GM18519 (cell line): ENCODE measurements around the gene MPG.

ENCODE experiments used
- ATAC-seq: cut with Tn5 transposase; IDR thresholded peaks from one replicate; pipeline ENCODE4 v1.9.1; 2021; ENCODE audit warnings: mild to moderate bottlenecking, moderate library complexity; ENCODE audit not compliant: unreplicated experiment, low FRiP score

The MPG gene

DNA sequence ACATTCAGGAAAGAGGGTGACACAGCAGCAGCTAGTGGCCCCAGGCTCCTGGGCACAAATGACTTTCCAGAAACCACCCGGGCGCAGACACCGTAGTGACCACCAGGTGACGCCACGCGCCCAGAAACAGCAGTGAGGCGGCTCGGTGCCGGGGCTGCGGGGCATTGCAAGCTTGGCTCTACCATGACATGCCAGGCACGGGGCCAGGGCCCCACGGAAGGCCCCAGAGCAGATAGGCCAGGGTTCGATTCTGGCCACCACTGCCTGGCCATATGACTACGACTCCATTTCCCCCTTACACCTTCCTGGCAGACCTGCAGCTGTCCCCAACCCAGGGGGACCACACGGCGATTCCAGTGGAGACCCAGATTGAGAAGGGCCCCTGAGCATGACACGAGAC is 12.3 kb upstream of the MPG start:
- no peak for ATAC-seq

DNA sequence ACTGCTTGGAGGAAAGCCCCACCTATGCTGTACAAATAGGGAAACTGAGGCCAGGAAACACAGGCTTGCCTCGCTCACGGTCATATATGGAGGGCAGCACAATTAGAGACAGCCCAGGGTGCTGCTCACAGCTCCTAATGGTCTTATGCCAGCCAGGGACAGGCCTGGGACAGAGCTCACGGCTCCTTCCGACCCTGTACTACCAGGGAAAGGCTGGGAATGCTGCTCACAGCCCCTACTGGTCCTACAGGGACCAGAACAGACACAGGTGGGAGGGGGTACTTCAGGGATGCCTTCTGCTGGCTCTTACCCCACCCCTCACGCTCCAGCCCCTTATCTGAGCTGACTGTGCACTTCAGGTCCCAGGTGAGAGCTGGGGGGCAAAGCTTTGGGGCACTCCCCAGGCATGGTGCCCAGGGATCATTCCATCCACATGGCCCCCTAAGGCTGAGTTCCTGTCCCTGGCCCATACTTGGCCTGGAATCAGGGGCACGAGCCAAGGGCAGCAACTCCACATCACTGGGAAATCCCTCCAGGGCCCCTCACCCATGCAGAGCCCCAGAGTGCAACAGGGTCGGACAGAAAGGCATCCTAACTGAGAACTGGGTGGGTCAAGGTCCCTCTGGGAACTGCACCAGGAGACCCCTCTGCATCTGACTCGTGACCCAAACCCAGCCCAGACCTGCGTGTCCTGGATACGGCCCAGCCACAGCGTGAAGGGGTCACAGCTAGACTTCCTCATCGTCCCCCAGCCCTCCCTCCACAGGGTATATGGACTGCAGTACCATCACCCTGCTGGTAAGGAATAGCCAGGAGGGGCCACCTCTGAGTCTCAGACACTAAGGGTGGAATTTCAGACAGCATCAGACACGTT is 11.5 kb upstream of the MPG start:
- no peak for ATAC-seq

DNA sequence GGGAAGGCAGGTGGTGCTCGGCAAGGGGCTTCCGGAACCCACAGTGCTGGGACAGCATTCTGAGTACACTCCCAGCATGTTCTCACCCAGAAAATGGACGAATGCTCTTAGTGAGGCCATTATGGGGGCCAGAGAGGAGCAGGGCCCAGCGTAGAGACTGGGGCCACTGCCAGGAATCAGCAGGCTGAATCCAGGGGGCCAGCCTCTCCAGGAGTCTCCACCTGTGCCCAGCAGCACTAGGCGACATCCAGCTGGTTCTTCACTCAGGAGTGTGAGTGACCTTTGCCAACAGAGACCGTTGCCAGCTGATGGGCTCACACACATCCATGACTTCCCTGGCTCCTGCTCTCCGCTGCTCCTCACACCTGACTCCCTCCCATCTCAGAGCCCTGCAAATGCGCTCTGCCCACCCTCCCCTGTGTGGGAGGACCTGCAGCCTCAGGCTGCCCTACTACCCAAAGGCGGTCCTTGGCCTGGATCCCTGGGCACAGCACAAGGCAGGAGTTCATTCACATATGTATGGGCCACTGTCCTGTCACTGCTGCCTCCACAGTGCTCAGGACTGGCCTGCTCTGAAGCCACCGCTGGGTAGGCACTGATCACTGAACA is 10.7 kb upstream of the MPG start:
- ATAC-seq, result no peak

DNA sequence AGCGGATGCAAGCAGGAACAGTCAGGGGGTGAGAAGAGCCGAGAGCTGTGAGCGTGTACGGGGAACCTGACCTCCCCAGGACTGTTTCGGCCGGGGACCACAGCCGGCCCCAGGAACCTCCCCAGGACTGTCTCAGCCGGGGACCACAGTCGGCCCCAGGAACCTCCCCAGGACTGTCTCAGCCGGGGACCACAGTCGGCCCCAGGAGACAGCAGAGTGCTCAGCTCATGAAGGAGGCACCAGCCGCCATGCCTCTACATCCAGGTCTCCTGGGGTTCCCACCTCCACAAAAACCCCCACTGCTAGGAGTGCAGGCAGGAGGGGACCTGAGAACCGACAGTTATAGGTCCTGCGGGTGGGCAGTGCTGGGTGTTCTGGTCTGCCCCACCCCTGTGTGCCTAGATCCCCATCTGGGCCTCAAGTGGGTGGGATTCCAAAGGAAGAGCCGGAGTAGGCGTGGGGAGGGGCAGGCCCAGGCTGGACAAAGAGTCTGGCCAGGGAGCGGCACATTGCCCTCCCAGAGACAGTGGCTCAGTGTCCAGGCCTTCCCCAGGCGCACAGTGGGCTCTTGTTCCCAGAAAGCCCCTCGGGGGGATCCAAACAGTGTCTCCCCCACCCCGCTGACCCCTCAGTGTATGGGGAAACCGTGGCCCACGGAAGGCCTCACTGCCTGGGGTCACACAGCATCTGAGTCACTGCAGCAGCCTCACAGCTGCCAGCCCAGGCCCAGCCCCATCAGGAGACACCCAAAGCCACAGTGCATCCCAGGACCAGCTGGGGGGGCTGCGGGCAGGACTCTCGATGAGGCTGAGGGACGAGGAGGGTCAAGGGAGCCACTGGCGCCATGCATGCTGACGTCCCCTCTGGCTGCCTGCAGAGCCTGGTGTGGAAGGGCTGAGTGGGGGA is 9.9 kb upstream of the MPG start:
- ATAC-seq, result no peak

DNA sequence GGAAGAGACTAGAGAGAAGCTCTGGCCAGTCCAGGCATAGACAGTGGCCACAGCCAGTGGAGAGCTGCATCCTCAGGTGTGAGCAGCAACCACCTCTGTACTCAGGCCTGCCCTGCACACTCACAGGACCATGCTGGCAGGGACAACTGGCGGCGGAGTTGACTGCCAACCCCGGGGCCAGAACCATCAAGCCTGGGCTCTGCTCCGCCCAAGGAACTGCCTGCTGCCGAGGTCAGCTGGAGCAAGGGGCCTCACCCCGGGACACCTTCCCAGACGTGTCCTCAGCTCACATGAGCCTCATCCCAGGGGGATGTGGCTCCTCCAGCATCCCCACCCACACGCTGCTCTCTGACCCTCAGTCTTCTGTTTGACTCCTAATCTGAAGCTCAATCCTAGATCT is 8.8 kb upstream of the MPG start:
- ATAC-seq, result no peak

DNA sequence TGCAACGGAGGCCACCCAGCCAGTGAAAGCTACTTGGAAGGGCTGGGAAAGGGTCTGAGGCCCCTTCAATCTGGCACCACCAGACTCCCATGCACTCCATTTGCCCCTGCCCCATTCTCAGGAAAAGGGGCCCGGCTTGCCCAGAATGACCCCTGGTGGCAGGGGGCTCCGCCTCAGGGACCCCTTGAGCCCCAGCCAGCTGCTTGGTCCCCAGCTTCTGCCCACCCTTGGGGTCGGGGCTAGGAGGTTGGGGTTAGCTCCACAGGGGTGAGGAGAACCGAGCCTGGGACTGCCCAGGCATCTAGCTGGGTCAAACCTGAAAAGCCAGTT is 6.8 kb upstream of the MPG start:
- ATAC-seq, result no peak

DNA sequence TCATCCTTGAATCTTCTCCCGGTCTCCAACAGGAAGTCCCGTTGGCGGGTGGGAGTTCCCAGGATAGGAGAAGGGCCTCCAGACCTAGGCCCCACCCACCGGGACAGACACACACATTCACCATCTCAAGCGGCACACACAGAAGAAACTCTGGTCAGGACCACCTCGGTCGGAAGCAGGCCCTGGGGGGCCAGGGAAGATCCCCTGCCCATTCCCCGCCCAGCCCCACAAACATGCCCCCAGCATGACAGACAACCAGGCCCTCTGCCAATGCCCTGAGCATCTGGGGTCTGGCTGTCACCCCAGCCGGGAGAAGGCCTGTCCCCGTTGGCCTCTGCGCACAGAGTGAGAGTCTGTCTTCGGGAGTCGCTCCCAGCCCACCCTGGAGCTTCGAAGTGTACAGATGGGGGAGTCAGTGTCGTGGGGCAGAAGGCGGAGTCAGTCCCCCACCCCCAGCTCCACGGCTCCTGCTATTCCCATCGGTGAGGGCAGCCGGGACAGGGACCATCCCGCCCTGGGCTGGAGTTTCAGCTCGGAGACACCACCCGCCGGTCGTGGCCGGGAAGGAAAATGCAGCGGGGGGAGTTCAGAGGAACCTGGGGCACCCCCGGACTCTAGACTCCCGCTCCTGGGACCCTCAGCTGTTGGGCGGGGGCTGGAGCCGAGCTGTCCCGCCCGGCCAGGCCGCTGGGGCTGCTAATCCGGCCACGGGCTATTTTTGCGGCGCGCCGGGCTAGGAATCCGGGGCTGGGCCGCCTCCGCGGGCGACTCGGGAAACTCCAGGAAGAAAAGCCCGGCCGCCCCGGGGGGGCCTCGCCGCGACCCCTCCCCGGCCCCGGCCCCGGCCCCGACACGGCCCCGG is 6.3 kb upstream of the MPG start:
- no peak for ATAC-seq

DNA sequence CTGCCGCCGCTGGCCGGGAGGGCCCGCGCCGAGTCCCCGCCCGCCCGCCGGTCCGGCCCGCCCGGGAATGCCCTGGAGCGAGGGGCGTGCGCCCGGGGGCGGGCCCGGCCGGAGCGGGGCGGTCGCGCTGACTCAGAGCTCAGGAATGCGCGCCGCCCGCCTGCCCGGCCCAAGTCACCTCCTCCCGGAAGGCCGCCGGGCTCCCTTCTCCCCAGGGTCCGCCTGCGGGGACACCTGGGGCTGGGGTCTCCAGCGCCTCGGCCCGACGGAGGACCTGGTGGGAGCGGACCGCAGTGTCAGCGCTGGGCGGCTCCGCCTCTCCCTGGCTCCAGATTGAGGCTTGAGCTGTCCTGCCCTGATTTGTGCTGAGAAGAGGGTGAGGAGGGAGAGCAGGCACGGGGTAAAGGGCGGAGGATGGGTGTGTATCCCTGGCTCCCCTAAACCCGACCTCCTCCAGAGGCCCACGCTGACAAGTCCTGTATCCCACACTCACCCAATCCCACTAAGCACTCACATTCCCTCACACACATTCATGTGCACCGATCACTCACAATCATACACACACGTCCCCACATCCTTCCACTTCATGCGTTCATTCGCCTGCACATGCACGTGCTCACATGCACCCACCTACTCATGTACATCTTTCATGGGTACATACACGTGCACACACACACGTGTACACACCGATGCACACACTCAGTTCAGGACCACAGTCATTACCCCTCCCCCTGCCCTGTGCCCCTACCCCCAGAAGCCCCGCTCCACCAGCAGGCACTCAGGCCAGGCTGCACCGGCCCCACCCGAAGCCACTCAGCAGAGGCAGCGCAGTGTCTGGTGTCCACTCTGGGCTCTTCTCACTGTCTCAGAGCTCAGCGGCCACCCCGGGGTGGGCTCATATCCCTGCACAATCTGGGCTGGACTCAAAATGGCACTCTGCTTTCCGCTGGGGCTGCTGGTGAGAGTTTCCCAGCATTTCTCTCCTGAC is 5.2 kb upstream of the MPG start, which contains the start of gene RHBDF1:
RHBDF1 (minus strand) TSS at position 71 of the 988 bp plus-strand sequence. CDS start 7,616 bp downstream, outside the sequence.
- ATAC-seq, result no peak

DNA sequence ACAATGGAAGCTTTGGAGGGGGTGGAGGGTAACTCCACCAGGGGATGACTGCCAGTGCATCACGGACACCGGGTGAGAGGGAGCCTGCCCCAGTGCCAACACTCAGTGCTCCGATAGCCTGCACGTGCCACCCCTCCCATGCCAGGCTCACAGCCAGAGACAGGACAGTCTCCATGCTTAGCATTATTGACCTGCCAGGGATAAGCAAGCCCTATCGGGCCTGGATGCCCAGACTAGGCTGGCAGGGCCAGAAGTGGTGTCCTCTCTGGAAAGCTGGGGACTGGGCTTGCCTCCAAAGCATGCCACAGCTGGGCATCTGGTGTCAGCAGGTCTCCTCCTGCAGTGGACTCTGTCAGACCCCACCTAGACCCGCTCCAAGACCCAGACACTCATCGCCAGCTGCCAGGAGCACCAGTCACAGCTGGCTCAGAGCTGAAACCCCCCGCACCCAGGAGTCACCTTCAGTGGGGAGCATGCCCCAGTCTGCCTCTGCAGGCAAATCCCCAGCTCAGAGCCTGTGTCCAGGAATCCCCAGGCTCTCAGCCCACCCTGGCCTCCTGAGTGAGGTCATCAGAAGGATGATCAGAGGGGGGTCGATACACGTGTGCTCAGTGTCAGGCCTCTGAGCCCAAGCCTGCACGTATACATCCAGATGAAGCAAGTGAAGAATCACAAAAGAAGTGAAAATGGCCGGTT is 3.8 kb upstream of the MPG start:
- no peak for ATAC-seq

DNA sequence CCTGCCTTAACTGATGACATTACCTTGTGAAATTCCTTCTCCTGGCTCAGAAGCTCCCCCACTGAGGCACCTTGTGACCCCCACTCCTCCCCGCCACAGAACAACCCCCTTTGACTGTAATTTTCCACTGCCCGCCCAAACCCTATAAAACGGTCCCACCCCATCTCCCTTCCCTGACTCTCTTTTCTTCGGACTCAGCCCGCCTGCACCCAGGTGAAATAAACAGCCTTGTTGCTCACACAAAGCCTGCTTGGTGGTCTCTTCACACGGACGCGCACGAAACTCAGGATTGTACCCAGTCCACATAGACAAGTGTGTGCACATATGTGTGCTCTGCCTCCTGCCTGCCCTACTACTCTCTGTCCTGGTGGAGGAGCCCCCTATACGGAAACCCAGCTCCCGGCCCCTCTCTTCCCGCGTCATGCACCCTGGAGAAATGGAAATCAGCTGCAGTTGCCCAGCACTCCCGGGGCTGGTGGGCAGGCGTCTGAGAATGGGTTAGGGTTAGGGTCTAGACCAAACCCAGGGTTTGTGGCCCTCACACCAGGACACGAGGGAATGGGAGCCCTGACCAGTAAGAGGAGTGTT is 3.2 kb upstream of the MPG start:
- no peak for ATAC-seq

DNA sequence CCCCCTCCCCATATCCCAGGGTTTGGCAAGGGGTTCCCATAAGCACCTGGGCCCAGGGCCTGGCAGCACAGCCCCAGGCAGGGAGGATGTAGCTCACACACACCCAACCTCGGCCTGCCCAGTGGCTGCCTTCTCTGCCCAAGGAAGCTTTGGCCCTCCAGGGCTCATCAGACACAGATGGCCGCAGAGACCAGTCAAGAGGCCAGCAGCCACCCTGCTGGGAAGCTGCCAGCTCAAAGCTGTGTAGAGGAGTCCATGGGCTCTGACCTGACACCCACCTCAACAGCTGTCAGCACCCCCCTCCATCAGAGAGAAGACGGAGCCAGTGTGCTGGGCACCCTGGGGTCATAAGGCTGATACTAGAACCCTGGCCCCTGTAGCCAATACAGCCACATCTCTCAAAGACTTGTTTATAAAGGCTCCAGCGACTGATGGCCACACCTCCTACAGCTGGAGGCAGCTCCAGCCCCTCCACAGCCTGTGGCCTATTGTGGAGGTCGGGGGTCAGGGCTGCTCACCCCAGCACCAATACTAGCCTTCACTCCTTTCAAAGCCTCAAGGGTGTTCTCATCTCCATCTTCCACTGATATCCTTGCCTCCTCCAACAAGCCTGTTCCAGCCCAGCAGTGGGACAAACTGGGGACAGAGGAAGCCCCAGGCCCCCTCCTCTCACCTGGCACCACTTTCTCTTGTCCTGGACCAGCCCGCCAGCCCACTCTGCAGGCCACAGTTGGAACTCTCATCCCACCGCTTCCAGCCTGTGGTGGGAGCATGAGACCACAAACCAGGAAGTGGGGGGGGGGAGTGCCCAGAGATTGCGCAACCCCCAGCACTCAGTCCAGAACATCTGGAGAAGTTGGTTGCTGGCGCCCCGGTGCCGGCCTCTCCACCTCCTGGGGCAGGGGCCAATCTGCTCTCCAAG is 2.2 kb upstream of the MPG start:
- ATAC-seq, result no peak

DNA sequence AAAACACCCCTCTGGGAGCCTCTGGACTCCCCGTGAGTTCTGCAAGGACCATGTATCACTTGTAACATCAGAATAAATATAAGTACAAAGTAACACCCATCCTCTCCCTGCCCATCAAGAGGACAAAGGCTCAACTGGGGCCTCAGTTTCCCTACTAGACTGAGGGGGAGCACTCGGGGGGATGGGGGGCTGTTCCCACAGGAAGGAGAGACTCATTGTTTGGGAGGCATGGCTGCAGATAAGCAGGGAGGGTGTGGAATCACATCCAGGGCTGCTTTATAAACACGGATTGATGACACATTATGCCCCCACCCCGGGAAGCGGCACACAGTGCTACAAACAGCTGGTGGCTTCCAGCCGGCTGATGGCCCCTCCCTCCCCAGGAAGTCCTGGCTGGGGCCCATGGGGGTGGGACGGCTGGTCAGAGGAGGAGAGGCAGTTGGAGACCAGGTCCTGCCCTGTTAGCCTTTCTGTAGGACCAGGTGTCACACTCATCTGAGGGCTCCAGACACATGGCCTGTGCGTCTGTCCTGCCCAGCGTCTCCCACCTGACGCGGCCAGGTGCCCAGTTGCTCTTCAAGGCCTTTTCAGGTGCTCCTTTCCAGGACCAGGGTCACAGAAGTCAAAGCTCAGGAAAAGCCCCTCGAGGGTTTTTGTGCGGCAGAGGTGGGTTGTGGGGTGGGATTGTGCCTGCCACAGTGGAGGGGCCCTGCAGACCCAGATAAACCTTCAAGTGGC is 1.3 kb upstream of the MPG start:
- no peak for ATAC-seq

DNA sequence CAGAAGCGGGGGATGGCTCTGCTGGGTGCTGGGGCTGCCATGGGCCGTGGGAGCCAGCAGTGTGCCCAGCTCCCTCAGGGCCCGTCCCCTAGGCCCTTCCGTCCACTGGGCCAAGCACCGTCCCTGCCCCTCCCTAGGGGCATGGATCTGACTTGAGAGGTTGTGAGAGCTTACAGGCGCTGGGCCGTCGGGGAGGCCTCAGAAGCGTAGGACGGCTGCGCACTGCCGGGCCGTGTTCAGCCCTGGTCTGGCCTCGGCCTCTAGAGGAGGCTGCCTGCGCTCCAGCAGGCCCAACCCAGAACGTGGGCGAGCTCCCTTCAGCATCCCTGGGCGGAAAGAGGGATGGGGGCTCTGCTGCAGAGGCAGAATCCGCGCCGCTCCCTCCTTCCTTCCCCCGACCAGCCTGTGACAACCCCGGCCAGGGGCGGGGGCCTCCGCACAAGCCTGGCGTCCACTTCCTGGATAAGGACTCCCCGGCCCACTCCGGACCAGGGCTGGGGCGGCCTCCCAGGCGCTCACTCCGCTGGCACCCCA is 685 bp upstream of the MPG start:
- peak; percentile 15 for ATAC-seq

DNA sequence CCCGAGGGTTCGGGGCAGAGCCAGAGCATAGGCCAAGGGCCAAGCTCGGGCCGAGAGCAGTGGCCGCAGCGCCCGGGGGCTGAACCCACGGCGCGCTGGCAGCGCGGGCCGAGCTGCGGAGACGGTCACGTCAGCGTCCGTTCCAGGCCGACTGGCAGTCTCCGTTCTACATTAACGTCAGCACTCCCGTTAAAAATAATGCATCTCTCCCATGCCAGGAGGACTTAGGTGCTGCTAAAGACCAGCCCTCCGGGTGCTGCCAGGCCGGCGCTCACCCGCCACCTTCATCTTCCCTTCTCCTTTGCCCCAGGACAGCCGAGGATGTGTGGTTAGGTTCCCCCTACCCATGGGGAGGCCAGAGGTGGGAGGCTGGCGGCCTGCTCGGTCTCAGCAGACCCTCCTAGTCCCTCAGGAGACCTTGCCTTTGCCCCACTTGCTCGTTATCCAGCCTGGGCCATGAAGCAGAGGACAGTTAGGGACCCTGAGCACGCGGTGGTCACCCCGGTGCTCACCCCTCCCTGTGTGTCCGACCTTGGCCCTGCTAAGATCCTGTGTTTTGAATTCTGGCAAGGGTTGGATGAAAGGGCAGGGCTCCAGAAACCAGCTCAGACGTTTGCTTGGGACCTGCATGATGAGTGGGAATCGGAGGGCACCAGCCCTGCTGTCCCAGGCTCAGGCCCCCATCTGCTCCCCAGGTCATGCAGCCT is 572 bp downstream of the MPG start:
- ATAC-seq, result peak; percentile 19
